OCI-LY3 (cell line): ENCODE measurements around the gene TMSB15C.

Experiments used
- H2AFZ ChIP-seq: fragments of 200-600, 300-600 bp; shearing (Covaris generic); 2 replicates; pipeline ENCODE4 v1.6.0; 2014; ENCODE audit warnings: antibody characterized with exemption, low read depth, low read length
- H3K27ac ChIP-seq: fragments of 200-600, 300-600 bp; sonication (generic); 2 replicates; pipeline ENCODE4 v1.5.1; 2014; ENCODE audit warnings: mild to moderate bottlenecking, low read length, moderate library complexity, mixed read lengths
- H3K27me3 ChIP-seq: fragments of 200-600, 300-600 bp; sonication (generic); 2 replicates; pipeline ENCODE4 v1.6.1; 2014; ENCODE audit warnings: low read depth, low read length, mixed read lengths
- H3K36me3 ChIP-seq: fragments of 200-600, 300-600 bp; sonication (generic); replicated peaks from 2 replicates; pipeline ENCODE3; 2014; ENCODE audit warnings: low read depth, low read length, mixed read lengths
- H3K4me1 ChIP-seq: fragments of 300-600, 200-600 bp; sonication (generic); 2 replicates; pipeline ENCODE4 v1.6.1; 2014; ENCODE audit warnings: low read length, mixed read lengths
- H3K4me2 ChIP-seq: fragments of 200-600, 300-600 bp; sonication (generic); 2 replicates; pipeline ENCODE4 v1.6.1; 2014; ENCODE audit warnings: low read length, mixed read lengths
- H3K4me3 ChIP-seq: fragments of 300-600, 200-600 bp; sonication (generic); 2 replicates; pipeline ENCODE4 v1.5.1; 2014; ENCODE audit warnings: antibody characterized with exemption, mild to moderate bottlenecking, low read length, moderate library complexity
- H3K79me2 ChIP-seq: fragments of 300-600, 200-600 bp; shearing (Covaris generic); 2 replicates; pipeline ENCODE4 v1.6.1; 2014; ENCODE audit warnings: mild to moderate bottlenecking, low read length, mixed read lengths
- H3K9ac ChIP-seq: fragments of 300-600, 200-600 bp; shearing (Covaris generic); 2 replicates; pipeline ENCODE4 v1.6.0; 2014; ENCODE audit warnings: mild to moderate bottlenecking, low read length, moderate library complexity
- H3K9me3 ChIP-seq: fragments of 200-600, 300-600 bp; shearing (Covaris generic); 2 replicates; pipeline ENCODE4 v1.6.1; 2014; ENCODE audit warnings: low read length, mixed read lengths; ENCODE audit not compliant: insufficient read depth
- H4K20me1 ChIP-seq: fragments of 200-600, 300-600 bp; sonication (generic); 2 replicates; pipeline ENCODE4 v1.6.1; 2016; ENCODE audit warnings: low read length, mixed read lengths; ENCODE audit not compliant: insufficient read depth
- EZH2phosphoT487 ChIP-seq: fragments of 200-600 bp; shearing (Covaris generic); IDR thresholded peaks from 2 replicates; pipeline ENCODE4 v1.6.1; 2018; ENCODE audit warnings: antibody characterized with exemption, mixed run types, low read depth
- TF ChIP-seq, protein P1 (sequence below): fragments of 200-600, 300-600 bp; sonication (generic); IDR thresholded peaks from 2 replicates; pipeline ENCODE4 v1.5.1; 2014; ENCODE audit warnings: antibody characterized with exemption, low read length, low read depth

The TMSB15C gene

DNA sequence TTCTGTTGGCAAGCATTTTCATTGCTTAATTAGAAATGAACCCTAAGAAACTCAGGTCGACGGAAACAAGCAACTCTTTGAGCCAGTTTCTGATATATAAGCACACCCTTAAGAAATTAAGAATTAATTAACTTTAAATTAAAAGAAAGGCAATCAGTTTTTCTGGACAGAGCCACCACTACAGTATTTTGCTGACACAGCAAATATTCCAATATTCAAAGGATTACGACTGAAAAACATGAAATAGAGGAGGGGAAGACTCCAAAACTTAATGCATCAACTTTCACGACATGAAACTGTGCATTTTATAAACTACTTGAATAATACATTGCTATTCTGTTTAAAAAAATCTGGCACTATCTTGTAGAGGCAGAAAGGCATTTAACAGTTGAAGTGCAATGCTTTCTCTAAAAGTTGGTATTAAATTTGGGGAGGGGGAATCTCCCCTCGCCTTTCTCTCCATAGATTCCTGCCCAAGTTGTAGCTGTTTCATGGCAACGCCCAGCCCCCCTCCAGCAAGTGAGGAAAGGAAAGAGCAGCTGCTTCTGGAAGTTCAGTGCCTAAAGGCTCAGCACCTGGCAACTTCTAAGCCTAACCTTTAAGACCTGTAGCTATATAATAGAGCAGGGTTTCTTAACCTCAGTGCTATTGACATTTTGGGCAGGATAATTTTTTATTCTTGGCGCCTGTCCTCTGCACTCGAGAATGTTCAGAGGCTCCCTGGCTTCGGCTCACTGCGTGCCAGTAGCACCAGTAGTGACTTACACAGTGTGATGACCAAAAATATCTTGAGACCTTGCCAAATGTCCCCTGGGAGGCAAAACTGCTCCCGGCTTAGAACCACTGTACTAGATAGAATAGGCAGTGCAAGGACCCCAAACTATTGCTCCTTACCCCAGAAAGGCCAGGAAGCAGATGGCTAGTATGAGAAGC is 29.6 kb upstream of the TMSB15C start:
- H3K9ac ChIP-seq, result no peak overlapping the region
- H2AFZ ChIP-seq, result no peak overlapping the region
- TF ChIP-seq, protein P1, sequence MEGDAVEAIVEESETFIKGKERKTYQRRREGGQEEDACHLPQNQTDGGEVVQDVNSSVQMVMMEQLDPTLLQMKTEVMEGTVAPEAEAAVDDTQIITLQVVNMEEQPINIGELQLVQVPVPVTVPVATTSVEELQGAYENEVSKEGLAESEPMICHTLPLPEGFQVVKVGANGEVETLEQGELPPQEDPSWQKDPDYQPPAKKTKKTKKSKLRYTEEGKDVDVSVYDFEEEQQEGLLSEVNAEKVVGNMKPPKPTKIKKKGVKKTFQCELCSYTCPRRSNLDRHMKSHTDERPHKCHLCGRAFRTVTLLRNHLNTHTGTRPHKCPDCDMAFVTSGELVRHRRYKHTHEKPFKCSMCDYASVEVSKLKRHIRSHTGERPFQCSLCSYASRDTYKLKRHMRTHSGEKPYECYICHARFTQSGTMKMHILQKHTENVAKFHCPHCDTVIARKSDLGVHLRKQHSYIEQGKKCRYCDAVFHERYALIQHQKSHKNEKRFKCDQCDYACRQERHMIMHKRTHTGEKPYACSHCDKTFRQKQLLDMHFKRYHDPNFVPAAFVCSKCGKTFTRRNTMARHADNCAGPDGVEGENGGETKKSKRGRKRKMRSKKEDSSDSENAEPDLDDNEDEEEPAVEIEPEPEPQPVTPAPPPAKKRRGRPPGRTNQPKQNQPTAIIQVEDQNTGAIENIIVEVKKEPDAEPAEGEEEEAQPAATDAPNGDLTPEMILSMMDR, result no peak
- TF ChIP-seq EZH2phosphoT487, result no peak
- H3K27ac ChIP-seq, result no peak overlapping the region
- no peaks in the 10 kb centered on the region for H3K36me3 ChIP-seq
- H3K27me3 ChIP-seq, result no peaks in the 10 kb centered on the region
- no peaks in the 10 kb centered on the region for H3K4me1 ChIP-seq
- H3K4me2 ChIP-seq, result no peak overlapping the region
- H3K9me3 ChIP-seq, result no peaks in the 10 kb centered on the region
- H4K20me1 ChIP-seq, result no peaks in the 10 kb centered on the region
- H3K4me3 ChIP-seq, result no peak overlapping the region
- H3K79me2 ChIP-seq, result no peaks in the 10 kb centered on the region

DNA sequence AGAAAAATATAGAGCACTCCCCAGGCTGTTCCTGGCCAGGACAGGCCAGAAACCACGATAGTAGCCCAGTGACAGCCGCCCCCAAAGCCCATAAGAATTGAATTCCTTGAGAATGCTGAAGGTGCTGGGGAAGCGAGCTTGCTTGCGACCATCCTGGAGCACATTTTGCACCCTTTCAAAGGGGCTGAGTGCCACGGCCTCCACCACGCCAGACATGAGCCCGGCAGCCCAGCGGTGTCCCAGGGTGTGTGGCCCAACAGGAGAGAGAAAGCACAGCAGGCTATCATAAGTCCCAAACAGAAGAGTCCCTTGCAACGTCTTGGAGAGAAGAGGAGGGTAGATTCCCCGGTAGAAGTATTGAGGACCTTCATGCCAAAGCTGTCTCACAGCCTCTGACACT is 28.6 kb upstream of the TMSB15C start:
- no peak overlapping the region for H3K4me2 ChIP-seq
- no peaks in the 10 kb centered on the region for H3K4me1 ChIP-seq
- no peak overlapping the region for H3K4me3 ChIP-seq
- H3K9ac ChIP-seq, result no peak overlapping the region
- no peaks in the 10 kb centered on the region for H3K9me3 ChIP-seq
- no peaks in the 10 kb centered on the region for H3K27me3 ChIP-seq
- H3K79me2 ChIP-seq, result no peaks in the 10 kb centered on the region
- no peak overlapping the region for H2AFZ ChIP-seq
- TF ChIP-seq, protein P1, result no peak
- TF ChIP-seq EZH2phosphoT487, result no peak
- no peaks in the 10 kb centered on the region for H4K20me1 ChIP-seq
- H3K27ac ChIP-seq, result no peak overlapping the region
- no peaks in the 10 kb centered on the region for H3K36me3 ChIP-seq

DNA sequence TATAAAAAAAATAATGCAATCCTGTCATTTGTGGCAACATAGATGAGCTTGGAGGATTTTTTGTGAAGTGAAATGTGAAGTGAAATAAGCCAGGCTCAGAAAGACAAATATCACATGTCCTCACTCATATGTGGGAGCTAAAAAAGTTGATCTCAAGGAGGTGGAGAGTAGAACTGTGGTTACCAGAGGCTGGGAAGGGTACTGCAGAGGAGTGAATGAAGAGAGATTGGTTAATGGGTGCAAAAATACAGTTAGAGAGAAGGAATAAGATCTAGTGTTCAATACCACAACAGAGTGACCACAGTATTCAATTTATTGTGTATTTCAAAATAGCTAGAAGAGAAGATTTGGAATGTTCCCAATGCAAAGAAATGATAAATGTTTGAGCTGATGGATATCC is 22.9 kb upstream of the TMSB15C start:
- no peaks in the 10 kb centered on the region for H3K4me1 ChIP-seq
- no peak overlapping the region for H3K27ac ChIP-seq
- no peaks in the 10 kb centered on the region for H3K9me3 ChIP-seq
- no peaks in the 10 kb centered on the region for H3K79me2 ChIP-seq
- H3K36me3 ChIP-seq, result no peaks in the 10 kb centered on the region
- no peak overlapping the region for H3K4me3 ChIP-seq
- H4K20me1 ChIP-seq, result no peaks in the 10 kb centered on the region
- no peak overlapping the region for H3K4me2 ChIP-seq
- no peak overlapping the region for H2AFZ ChIP-seq
- H3K9ac ChIP-seq, result no peak overlapping the region
- no peak for TF ChIP-seq EZH2phosphoT487
- TF ChIP-seq, protein P1, result no peak
- H3K27me3 ChIP-seq, result no peaks in the 10 kb centered on the region

DNA sequence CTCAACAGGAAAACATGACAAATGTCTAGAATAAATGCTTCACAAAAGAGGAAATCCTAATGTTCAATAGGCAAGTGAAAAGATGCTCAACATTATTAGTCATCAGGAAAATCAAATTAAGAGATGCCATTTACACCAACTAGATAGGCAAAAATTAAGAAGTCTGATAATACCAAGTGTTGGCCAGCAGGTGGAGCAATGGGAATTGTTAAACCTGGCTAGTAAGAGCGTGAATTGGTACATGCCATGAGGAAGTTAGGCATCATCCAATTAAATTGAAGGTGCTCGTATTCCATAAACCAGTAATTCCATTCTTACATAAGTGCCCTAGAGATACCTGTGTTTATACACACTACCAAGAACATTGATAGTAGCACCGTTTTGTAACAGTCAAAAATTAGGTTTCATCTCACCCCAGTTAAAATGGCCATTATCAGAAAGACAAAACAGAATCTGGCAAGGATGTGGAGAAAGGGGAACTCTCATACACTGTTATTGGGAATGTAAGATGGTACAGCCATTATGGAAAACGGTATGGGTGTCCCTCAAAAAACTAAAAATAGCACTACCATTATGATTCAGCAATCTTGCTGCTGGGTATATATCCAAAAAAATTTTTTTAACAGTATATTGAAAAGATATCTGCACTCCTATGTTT is 22.2 kb upstream of the TMSB15C start:
- no peaks in the 10 kb centered on the region for H3K27me3 ChIP-seq
- TF ChIP-seq, protein P1, result peak; percentile 66
- no peak for TF ChIP-seq EZH2phosphoT487
- peak overlapping the region; percentile 68 for H3K4me2 ChIP-seq

More for the DNA sequence above, 22.2 kb upstream of the TMSB15C start:
- Histone ChIP-seq H3K79me2 (no peaks in the 10 kb centered on the region), H3K9ac (no peak overlapping the region), H3K9me3 (no peaks in the 10 kb centered on the region), H3K36me3 (no peaks in the 10 kb centered on the region), H4K20me1 (no peaks in the 10 kb centered on the region), H2AFZ (peak overlapping the region; percentile 47; the same call in 1 of the 2 replicates), H3K4me3 (peak overlapping the region; percentile 69), H3K4me1 (no peaks in the 10 kb centered on the region), H3K27ac (no peak overlapping the region)
